Colonic mucosa (tissue), 4 donors: ENCODE results near the gene SPATA21. TPM values are rescaled to one million over a fixed set of nuclear protein-coding genes. Genes with fewer than 3 reads are reported as not detected.
"Not testable (repeated sequence)": the region's sequence is repeated elsewhere in the genome, so short reads cannot be mapped to it uniquely, and the experiment has no call there.

ENCODE experiments used
- DNase-seq: peaks from one replicate; pipeline ENCODE4 v3.0.0-alpha.2; 2020
- H3K27ac ChIP-seq: fragments of 200-600 bp; one replicate; pipeline ENCODE4 v1.8.0; 2021
- H3K27me3 ChIP-seq: fragments of 200-600 bp; one replicate; pipeline ENCODE4 v1.8.0; 2021
- H3K36me3 ChIP-seq: fragments of 200-600 bp; one replicate; pipeline ENCODE4 v1.8.0; 2021
- H3K4me1 ChIP-seq: fragments of 200-600 bp; one replicate; pipeline ENCODE4 v1.8.0; 2021; ENCODE audit warnings: mild to moderate bottlenecking
- H3K4me3 ChIP-seq: fragments of 200-600 bp; one replicate; pipeline ENCODE4 v1.8.0; 2021
- H3K9ac ChIP-seq, 2 donors: one replicate each; pipeline ENCODE4 v1.7.0; 2013; ENCODE audit warnings: control low read depth in 2 of 2, low read depth in 2 of 2, low read length in 2 of 2
- H3K9me3 ChIP-seq: fragments of 200-600 bp; one replicate; pipeline ENCODE4 v1.8.0; 2021
- CTCF ChIP-seq: fragments of 200-600 bp; IDR thresholded peaks from one replicate; pipeline ENCODE4 v1.8.0; 2022; ENCODE audit warnings: antibody characterized with exemption, mild to moderate bottlenecking
- intact Hi-C: fragments of 100-400 bp; cut with DNase I; formaldehyde crosslinking; loops from one replicate; pipeline ENCODE4 v1.14.1; 2022
- total RNA-seq, 2 donors: library from RNA; stranded (reverse); fragmentation: NEBNext Ultra II Directional in 1 of 2; extraction: Animal tissue kit (Norgen Biotek cat#: 25700) in 1 of 2; gene quantifications; one replicate each; pipeline ENCODE4 v1.2.1, GENCODE V29; 2021
- donor health status: healthy.
- donor health status: DM: no; HTN: no; CAD: no.
- donor health status: DM: no; HTN: no; CAD: no.

SPATA21 gene
- total RNA-seq, 2 donors from 2014 or later, result not detected

GRCh38 chr1:16478091-16478490 lies 40.9 kb upstream of the SPATA21 start:
- Histone ChIP-seq H3K9ac (no peak overlapping the region), H3K4me1 (no peaks in the 10 kb centered on the region), H3K36me3 (no peaks in the 10 kb centered on the region), H3K9me3 (no peaks in the 10 kb centered on the region), H3K4me3 (no peak overlapping the region), H3K27me3 (no peaks in the 10 kb centered on the region), H3K27ac (no peak overlapping the region)
- intact Hi-C loops, result no loop called here
- TF ChIP-seq CTCF, result no peak
- DNase-seq, result no peak

- H3K9ac ChIP-seq, H3K27ac ChIP-seq, H3K9me3 ChIP-seq, H3K4me3 ChIP-seq, H3K27me3 ChIP-seq, DNase-seq, intact Hi-C loops, H3K4me1 ChIP-seq, H3K36me3 ChIP-seq: not testable (repeated sequence)
These were observed 38.8 kb upstream of the SPATA21 start for GRCh38 chr1:16475771-16476770.

GRCh38 chr1:16474891-16475290 lies 37.7 kb upstream of the SPATA21 start:
- H3K9me3 ChIP-seq, H3K4me1 ChIP-seq, DNase-seq, intact Hi-C loops, H3K36me3 ChIP-seq, H3K27ac ChIP-seq, H3K27me3 ChIP-seq, H3K9ac ChIP-seq, H3K4me3 ChIP-seq: not testable (repeated sequence)

GRCh38 chr1:16474166-16474800 lies 37.1 kb upstream of the SPATA21 start:
- Histone ChIP-seq H3K36me3 (no peaks in the 10 kb centered on the region), H3K4me1 (no peaks in the 10 kb centered on the region), H3K9ac (no peak overlapping the region), H3K9me3 (no peaks in the 10 kb centered on the region), H3K4me3 (no peak overlapping the region), H3K27ac (no peak overlapping the region), H3K27me3 (no peaks in the 10 kb centered on the region)
- no peak for DNase-seq
- no peak for TF ChIP-seq CTCF
- intact Hi-C loops, result no loop called here

- TF ChIP-seq CTCF, result no peak
- Histone ChIP-seq H3K36me3 (no peaks in the 10 kb centered on the region), H3K27me3 (no peaks in the 10 kb centered on the region), H3K9ac (no peak overlapping the region), H3K4me3 (no peak overlapping the region), H3K9me3 (no peaks in the 10 kb centered on the region), H3K4me1 (no peaks in the 10 kb centered on the region), H3K27ac (no peak overlapping the region)
- no peak for DNase-seq
- intact Hi-C loops, result no loop called here
These were observed 31.3 kb upstream of the SPATA21 start for GRCh38 chr1:16468558-16468957.

- Histone ChIP-seq H3K27me3 (no peaks in the 10 kb centered on the region), H3K4me3 (no peak overlapping the region), H3K4me1 (no peaks in the 10 kb centered on the region), H3K36me3 (no peaks in the 10 kb centered on the region), H3K9ac (no peak overlapping the region), H3K9me3 (no peaks in the 10 kb centered on the region), H3K27ac (no peak overlapping the region)
- TF ChIP-seq CTCF, result no peak
- intact Hi-C loops, result no loop called here
- no peak for DNase-seq
These were observed 27.8 kb upstream of the SPATA21 start for GRCh38 chr1:16464917-16465625.
